Amygdala (tissue), 56 donors: Measurements from ENCODE around the gene GATB.

Source experiments
- DNase-seq, 56 donors: peaks; one replicate each; lab custom pipeline; 2025; lab: John Stamatoyannopoulos, UW

GATB gene

GRCh38 chr4:151677193-151677592 is 83.6 kb downstream of the GATB start:
- DNase-seq = no peak

DNA sequence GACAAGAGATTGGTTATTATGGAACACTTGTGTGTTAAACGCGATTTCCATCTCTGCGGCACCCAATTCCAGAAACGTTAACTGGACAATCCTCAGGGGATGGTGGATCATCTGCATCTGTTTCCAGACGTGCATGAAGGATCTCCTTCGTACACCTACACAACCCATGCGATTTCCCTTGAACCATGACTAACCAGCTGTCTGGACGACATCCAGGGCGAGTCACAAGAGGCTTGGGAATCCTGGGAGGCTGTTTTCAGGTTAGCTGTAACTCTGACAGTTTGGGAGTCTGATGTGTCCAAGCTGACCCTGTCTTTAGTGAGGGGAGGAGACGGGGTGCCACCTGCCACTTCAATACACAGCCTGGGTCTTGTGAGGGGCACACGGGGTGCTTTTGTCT is 84.5 kb downstream of the GATB start:
- no peak for DNase-seq

DNA sequence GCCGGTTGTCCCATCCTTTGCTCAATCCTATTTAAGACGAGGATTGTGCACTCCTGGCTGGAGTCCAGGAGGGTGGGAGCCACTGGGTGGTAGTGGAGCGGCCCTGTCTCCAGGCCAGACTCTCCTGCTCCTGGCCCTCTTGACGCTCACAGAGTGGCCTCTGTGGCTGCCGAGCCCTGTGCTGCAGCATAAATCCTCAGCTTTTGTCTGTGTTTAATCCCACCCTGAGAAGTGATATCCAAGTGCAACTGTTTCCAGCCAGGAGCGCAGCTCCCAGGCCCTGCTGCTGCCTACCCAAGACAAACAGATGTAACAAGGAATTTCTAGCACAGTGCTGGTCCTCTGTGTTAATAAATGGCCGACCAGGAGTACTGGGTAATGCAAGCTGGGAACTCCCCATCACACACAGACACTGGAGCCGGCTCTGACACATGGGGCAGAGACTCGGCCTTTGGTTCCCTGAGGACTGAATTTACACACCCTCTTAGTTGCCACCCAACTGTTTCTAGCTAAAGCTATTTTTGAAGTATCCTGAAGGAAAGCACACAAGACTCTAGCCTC is 85.3 kb downstream of the GATB start:
- peak in 3 of 56 donors; percentile 23 to 48 (median 42) for DNase-seq

GRCh38 chr4:151674804-151675391 is 85.9 kb downstream of the GATB start:
- peak in 33 of 56 donors; percentile 9 to 76 (median 36) for DNase-seq

DNA sequence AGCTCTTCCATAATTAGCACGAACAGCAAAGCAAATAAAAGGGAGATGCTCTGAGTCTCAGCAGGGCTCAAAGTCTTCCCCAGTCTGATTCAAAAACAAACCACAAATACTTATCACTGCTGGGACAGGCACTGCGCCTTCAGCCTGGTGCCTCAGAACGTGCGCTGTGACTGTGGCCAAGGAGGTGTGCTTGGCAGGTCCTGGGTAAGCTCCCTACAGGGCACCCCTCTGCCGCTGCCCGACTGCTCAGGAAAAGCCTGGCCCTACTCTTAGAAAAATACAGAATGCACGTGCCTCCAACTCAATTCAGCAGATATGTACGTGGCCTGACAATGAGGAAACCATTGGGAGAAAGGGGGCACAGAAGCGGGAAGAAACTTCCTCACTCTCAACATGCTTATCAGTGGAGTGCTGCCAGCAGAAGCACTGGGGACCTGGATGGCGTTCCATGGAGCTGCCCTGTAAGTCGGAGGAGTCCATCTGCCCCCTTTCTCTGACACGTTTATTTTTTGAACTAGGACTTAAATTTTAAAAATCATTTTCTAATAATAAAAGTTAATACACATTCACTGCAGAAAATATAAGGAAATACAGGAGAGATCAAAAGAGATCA is 86.8 kb downstream of the GATB start:
- DNase-seq = no peak

GRCh38 chr4:151672996-151673395 is 87.8 kb downstream of the GATB start:
- DNase-seq = no peak

DNA sequence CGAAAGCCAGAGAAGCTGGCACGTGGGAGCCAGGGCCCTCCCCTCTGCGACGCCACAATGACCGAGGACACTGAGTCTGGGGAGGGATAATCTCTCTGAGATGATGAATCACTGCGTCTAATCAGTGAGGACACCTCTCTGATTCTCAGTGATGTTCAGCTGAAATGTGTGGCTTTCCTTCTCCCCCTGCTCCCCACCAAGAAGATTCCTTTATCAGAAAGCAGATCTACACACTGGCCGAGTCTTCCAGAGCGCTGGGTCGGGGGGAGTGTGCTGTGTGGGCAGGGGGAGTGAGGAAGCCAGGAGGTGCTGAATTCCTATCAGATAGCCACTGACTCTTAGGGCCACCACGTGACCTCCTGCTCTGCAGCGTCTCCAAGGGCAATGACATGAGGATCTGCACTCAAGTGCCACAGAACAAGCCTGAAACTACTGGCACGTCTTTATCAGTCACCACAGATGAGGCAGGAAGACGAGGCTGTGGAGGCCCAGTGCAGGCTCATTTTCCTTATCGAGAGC is 89.2 kb downstream of the GATB start:
- DNase-seq = no peak

DNA sequence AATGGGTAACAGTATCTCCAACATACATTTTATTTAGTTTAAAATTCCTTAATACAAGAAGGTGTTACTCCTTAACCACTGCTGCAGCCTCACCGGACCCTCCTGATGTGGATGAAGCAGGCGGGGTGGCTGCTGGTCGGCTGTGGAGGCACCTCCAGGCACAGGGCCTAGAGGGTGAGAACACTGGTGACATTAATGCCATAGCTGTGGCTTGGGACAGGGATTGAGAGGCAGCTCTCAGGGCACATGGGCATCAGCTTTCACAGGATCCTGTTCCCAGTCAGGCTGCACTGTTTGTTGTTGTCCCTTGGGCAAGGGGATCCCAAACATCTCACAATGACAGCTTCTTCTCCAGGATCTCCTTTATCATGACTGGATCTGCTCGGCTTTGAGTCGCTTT is 90.0 kb downstream of the GATB start:
- no peak for DNase-seq

DNA sequence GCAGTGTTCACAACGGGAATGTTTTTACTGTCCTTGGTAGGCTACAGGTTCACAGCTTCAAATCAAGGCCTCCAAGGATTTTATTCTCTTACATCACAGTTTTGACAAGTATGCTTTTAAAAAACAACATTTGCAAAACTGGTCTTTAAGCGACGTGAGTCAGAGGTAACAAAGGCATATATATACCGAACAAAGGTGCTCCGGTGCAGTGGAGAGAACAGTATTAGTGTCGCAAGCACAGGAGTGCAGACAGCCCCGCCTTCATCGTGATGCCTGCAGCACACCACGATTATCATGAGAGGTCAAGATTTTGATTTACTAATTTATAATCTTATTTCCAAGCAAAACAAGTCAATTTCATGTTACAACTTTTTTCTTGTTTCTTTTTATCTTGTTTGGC is 90.8 kb downstream of the GATB start:
- DNase-seq = no peak

DNA sequence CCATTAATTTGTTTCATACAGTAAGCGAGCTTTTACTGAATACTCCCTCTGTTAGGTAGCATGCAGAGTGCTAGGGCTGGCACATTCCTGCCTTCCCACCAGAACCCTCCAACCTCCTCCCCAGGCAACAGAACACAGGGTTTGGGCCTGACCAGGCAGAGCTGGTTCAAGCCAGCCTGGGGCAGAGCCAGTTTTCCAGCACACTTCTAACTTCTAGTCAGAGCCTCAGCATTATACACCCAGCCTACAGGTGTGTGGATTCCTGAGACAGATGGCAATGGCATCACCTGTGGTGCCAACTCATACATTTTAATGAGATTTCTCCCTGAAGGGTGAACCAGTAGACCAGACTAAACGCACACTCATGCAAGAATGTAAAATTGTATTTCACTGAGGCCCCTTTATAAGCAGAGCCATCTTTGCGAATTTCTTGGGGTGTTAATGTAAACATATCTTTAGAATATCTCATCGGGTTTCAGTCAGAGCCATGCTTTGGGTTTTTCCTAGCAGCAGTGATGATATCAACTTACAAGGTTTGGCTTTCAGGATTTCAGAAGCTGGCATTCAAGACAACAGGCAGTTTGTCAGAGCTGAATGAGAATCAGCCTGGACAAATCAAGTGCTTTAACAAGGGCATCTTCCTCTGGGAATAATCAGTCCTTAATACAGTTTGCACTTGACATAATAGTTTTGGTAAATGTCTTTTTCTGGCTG is 92.0 kb downstream of the GATB start:
- no peak for DNase-seq

DNA sequence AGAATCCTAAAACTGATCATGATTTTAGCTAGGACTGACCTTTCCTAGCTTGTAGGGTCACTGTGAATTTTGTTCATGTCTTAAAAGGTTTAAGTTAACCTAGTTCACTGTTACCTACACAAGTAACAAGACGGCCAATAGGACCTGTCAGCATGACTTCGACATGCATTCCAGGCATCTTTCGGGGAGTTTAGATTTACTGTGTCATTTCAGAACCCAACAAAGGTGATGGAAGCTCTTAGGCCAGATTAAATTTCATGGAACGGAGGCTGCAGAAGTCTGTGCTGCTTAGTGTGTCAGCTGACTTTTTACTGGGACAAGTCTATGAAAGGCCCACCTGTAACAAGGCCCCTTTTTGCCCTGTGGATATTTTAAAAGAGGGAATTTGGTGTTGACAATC is 93.1 kb downstream of the GATB start:
- no peak for DNase-seq

GRCh38 chr4:151667048-151667447 is 93.8 kb downstream of the GATB start:
- DNase-seq = no peak

DNA sequence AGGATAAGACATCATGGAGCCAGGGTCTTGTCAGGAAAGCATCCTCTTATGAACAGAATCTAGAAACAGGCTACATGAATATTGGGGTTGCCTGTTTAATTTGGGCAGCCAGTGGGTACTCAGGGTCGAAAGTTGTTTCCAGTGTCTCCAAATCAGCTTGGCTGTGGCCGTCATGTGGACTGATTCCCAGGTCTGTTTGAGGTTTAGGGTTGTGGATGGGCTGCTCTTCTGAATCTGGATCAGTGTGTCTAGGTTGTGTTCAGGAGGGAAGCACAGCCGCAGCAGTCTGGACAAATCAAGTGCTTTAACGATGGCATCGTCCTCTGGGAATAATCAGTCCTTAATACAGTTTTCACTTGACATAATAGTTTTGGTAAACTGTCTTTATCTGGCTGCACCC is 94.3 kb downstream of the GATB start:
- no peak for DNase-seq

GRCh38 chr4:151665785-151666127 is 95.1 kb downstream of the GATB start:
- DNase-seq = no peak

DNA sequence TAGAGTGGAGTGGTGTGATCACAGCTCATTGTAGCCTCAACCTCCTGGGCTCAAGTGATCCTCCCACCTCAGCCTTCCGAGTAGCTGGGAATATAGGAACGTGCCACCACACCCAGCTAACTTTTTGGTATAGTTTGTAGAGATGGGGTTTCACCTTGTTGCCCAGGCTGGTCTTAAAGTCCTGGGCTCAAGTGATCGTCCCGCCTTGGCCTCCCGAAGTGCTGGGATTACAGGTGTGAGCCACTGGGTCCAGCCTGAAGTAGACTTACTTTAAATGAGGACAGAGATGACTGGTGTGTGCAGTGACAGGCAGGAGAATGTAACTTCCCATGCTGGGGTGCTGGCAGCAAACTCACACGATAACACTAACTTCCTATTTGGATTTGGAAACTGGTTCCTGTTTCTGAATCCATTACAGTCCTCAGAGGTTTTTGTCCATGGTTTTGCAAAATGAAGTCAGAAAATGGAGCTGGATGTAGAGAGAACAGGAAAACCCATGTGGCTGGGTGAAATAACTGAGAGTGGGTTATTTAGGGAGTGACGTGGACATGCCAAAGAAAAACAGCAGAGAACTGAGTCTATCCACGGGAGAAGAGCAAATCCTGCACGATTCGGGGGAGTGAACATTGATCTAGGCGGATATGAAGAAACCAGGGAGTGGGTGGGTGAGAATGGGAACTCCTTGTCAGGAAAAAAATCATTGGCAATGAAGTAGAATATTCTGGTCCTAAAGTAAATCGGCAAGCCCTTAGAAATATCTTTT is 95.6 kb downstream of the GATB start:
- DNase-seq = peak in 1 of 56 donors; percentile 9

- no peak for DNase-seq
Observed at GRCh38 chr4:151664289-151664688, 96.5 kb downstream of the GATB start.

GRCh38 chr4:151663109-151663508 is 97.7 kb downstream of the GATB start:
- no peak for DNase-seq

DNA sequence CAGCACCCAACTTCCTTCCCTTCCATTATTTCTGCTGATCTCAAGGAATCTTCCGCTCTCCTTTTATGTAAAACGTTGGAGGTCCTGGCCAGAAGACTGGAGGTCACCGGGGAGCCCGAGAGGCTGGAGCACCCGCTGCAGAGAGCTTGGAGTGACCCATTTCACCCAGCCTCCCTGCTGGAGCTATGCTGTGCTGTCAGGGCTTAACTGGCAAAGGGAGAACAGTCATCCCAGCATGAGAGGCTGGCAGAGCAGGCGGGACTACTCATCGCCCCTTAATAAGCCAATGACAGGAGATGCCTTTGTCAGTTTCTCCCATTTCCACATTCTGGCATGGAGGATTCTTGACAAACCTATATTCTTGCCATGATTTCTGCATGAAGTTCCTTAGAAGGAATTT is 98.9 kb downstream of the GATB start:
- no peak for DNase-seq

DNA sequence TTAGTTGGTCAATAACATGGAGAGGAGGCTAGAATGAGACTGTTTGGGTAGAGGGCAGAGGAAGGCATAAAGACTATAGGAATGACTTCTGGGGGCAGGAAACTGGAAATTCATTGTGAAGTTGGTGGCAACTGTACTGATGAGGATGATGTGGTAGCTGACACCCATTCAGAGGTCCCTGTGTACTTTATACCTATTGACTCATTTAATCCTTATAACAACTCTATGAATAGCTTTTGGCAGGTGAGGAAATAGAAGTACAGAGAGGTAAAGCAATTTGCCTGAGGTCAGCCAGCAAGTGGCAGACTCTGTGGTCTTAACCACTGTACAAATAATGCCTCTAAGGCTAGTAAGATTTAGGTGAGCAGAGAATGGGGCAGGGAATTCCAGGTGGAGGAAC is 100.1 kb downstream of the GATB start:
- no peak for DNase-seq

- peak in 16 of 56 donors; percentile 2 to 54 (median 30) for DNase-seq
Observed at GRCh38 chr4:151659601-151660364, 101.0 kb downstream of the GATB start.
